Measurements from ENCODE around the gene ANKS1B. TPM values are rescaled to one million over a fixed set of nuclear protein-coding genes. Genes with fewer than 3 reads are reported as not detected.

The ANKS1B gene
- total and polyA plus RNA-seq, 2 experiments from 2014 or later: 1.8 to 1.9 TPM

DNA sequence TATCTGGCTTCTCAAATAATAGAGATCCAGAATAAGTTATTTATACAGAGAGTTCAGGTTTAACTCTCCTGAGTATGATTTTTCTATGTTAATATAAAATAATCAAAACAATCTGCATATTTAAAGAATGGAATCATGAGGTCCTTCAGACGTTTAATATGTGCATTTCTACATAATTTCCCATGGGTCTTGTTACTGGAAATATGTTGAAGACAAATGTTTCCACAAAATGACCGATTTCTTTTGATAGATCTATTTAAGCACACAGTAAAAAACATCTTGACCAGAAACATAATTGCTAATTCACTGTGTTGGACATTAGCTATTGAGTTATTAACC lies 957.7 kb downstream of the ANKS1B start:
- Histone ChIP-seq H3K4me1 (ENCODE audit: low read depth) (no peaks in the 10 kb centered on the region), H3K9me3 (ENCODE audit: low read depth) (no peaks in the 10 kb centered on the region), H3K4me3 (no peak overlapping the region), H3K27me3 (no peaks in the 10 kb centered on the region), H3K27ac (no peak overlapping the region), H3K36me3 (no peaks in the 10 kb centered on the region)
- DNase-seq (ENCODE audit: low read depth in 1 of 2, low spot score in 1 of 2): no peak
- TF ChIP-seq, protein P1, sequence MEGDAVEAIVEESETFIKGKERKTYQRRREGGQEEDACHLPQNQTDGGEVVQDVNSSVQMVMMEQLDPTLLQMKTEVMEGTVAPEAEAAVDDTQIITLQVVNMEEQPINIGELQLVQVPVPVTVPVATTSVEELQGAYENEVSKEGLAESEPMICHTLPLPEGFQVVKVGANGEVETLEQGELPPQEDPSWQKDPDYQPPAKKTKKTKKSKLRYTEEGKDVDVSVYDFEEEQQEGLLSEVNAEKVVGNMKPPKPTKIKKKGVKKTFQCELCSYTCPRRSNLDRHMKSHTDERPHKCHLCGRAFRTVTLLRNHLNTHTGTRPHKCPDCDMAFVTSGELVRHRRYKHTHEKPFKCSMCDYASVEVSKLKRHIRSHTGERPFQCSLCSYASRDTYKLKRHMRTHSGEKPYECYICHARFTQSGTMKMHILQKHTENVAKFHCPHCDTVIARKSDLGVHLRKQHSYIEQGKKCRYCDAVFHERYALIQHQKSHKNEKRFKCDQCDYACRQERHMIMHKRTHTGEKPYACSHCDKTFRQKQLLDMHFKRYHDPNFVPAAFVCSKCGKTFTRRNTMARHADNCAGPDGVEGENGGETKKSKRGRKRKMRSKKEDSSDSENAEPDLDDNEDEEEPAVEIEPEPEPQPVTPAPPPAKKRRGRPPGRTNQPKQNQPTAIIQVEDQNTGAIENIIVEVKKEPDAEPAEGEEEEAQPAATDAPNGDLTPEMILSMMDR (IDR thresholded peaks at IDR 0.05; ENCODE audit: low read depth, low read length): no peak

DNA sequence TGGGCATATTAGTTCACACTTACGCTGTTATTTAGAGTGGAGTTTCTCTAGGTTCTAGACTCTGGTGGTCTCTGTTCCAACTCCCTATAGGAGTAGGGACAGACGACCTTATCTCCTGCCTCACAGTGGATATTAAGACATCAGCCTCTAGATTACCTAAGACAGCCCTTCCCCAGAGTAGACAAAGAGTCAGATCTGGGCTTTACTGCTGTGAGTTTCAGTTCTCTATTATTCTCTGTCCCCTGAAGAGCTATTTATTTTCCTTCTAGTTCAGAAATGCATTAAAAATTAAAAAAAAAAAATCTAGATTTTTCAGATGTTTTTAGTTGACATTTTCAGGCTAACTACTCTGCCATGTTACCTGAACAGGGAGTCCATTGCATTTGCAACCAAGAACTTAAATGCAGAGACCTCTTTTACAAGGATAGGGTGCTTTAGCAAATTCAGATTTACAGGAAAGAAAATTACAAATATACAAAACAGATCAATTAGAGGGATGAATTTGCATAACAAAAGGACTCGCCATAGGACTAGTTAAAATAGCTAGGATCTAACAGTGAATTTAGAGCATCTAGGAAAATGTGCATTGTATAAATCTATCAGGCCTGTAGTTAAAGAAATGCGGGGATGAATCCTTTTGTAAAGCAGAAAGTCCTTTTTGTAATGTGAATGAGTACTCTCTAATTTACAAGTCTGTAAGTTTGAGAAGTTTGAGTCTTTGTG lies 958.2 kb downstream of the ANKS1B start:
- no peaks in the 10 kb centered on the region for H3K27me3 ChIP-seq
- H3K4me3 ChIP-seq: no peak overlapping the region
- TF ChIP-seq, protein P1 (IDR thresholded peaks at IDR 0.05; ENCODE audit: low read depth, low read length): no peak
- H3K27ac ChIP-seq: no peak overlapping the region
- no peaks in the 10 kb centered on the region for H3K36me3 ChIP-seq
- no peak for DNase-seq (ENCODE audit: low read depth in 1 of 2, low spot score in 1 of 2)
- H3K9me3 ChIP-seq (ENCODE audit: low read depth): no peaks in the 10 kb centered on the region
- H3K4me1 ChIP-seq (ENCODE audit: low read depth): no peaks in the 10 kb centered on the region

DNA sequence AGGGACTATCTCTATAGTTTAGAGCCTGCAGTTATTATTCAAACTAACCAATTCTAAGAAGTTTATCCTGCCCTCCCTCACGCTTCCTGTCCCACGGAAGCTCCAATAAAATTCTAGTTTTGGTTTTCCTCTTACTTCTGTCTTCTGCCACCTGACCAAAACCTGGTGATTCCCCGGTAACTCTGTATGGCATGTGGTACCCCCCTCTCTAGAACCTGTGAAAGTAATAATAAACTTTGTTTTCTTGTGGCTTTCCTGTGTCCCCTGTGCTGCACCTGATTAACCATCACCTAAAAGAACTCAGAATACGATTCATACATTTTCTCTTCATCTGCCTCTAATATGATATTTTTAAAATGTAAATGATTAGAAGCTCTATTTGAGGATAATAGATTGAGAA lies 959.9 kb downstream of the ANKS1B start:
- no peaks in the 10 kb centered on the region for H3K4me1 ChIP-seq (ENCODE audit: low read depth)
- H3K9me3 ChIP-seq (ENCODE audit: low read depth): no peaks in the 10 kb centered on the region
- no peak overlapping the region for H3K4me3 ChIP-seq
- TF ChIP-seq, protein P1 (IDR thresholded peaks at IDR 0.05; ENCODE audit: low read depth, low read length): no peak
- H3K27me3 ChIP-seq: no peaks in the 10 kb centered on the region
- no peak for DNase-seq (ENCODE audit: low read depth in 1 of 2, low spot score in 1 of 2)
- H3K36me3 ChIP-seq: no peaks in the 10 kb centered on the region
- no peak overlapping the region for H3K27ac ChIP-seq

DNA sequence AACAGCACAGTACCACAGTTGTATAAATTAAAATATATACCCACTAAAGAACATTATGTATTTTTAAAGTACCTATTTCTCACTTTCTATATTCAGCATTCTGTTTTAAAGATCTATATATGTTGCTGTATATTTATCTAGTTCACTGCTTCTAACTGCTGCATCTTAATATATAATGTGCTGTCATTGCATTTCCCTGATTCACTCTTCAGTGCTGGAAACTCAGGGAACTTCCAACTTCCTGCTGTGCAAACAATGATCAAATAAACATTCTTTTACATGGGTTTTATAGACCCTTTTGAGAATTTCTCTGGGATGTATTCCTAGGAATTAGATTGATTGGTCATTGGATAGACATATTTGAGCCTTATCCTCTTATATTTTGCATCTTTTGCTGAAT lies 960.5 kb downstream of the ANKS1B start:
- TF ChIP-seq, protein P1 (IDR thresholded peaks at IDR 0.05; ENCODE audit: low read depth, low read length): no peak
- DNase-seq (ENCODE audit: low read depth in 1 of 2, low spot score in 1 of 2): no peak
- Histone ChIP-seq H3K27ac (no peak overlapping the region), H3K9me3 (ENCODE audit: low read depth) (no peaks in the 10 kb centered on the region), H3K4me1 (ENCODE audit: low read depth) (no peaks in the 10 kb centered on the region), H3K27me3 (no peaks in the 10 kb centered on the region), H3K4me3 (no peak overlapping the region), H3K36me3 (no peaks in the 10 kb centered on the region)

DNA sequence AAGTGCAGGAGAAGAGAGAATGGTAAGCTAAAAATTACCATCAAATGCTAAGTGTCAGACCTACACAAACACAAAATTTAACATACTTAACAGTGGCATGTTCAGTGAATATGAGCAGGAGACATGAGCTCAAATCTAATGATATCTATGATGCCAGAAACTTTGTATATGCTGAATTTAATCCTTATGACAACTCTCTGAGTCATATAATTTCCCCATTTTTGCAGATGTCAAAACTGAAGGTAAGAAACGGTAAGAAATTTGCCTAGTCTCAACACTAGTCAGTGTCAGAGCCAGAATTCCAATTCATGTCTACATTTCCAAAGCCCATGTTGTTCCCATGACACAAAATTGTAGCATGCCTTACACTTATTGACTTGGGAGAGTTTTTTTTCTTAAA lies 963.9 kb downstream of the ANKS1B start:
- DNase-seq (ENCODE audit: low read depth in 1 of 2, low spot score in 1 of 2): no peak
- Histone ChIP-seq H3K27ac (no peak overlapping the region), H3K4me3 (no peak overlapping the region)

More for the DNA sequence above, 963.9 kb downstream of the ANKS1B start:
- Histone ChIP-seq H3K4me1 (ENCODE audit: low read depth) (no peaks in the 10 kb centered on the region), H3K36me3 (no peaks in the 10 kb centered on the region), H3K27me3 (no peaks in the 10 kb centered on the region), H3K9me3 (ENCODE audit: low read depth) (no peaks in the 10 kb centered on the region)
- TF ChIP-seq, protein P1 (IDR thresholded peaks at IDR 0.05; ENCODE audit: low read depth, low read length): no peak
